Stomach (tissue), 9 donors: ENCODE results near the gene UPF3B. TPM values are rescaled to one million over a fixed set of nuclear protein-coding genes. Genes with fewer than 3 reads are reported as not detected.

ENCODE experiments used
- DNase-seq, 2 donors: peaks; one replicate each; pipeline versions ENCODE4 v3.0.0 to v3.0.0-alpha.2; 2013 to 2019
- H3K27ac ChIP-seq, 5 donors: fragments of 200-600 bp in 4 of 5; sonication (generic) in 4 of 5; one replicate each; pipeline ENCODE4 v1.5.1; 2013 to 2019; ENCODE audit warnings: mild to moderate bottlenecking in 1 of 5, moderate library complexity in 1 of 5
- H3K27me3 ChIP-seq, 3 donors: fragments of 200-600 bp; sonication (generic); one replicate each; pipeline ENCODE4 v1.5.1; 2017 to 2019; ENCODE audit warnings: mixed run types in 1 of 3
- H3K36me3 ChIP-seq, 4 donors: fragments of 200-600 bp; sonication (generic); 1 replicate in 3 of 4; 2 replicates in 1 of 4; pipeline ENCODE4 v1.5.1; 2016 to 2019
- H3K4me1 ChIP-seq, 4 donors: fragments of 200-600 bp; sonication (generic); one replicate each; pipeline ENCODE4 v1.5.1; 2016 to 2019
- H3K4me3 ChIP-seq, 4 donors: fragments of 200-600 bp; sonication (generic) in 3 of 4; one replicate each; pipeline ENCODE4 v1.5.1; 2016 to 2019; ENCODE audit warnings: mild to moderate bottlenecking in 1 of 4
- H3K9me3 ChIP-seq, 4 donors: fragments of 200-600 bp; sonication (generic); one replicate each; pipeline ENCODE4 v1.5.1; 2016 to 2019
- CTCF ChIP-seq, 7 experiments: fragments of 450-650 bp in 4 of 7; fragments of 200-600 bp in 3 of 7; sonication (generic) in 3 of 7; IDR thresholded peaks; one replicate each; pipeline ENCODE4 v1.5.1; 2016 to 2019; ENCODE audit warnings: antibody characterized with exemption in 7 of 7, control low read depth in 2 of 7, mild to moderate bottlenecking in 1 of 7
- EP300 ChIP-seq: sonication (generic); formaldehyde crosslinking; IDR thresholded peaks from one replicate; pipeline ENCODE4 v1.6.1; 2017; ENCODE audit warnings: antibody characterized with exemption
- POLR2A ChIP-seq, 4 donors: fragments of 450-650 bp; IDR thresholded peaks; one replicate each; pipeline ENCODE4 v1.6.1; 2016; ENCODE audit warnings: antibody characterized with exemption in 4 of 4, control low read depth in 2 of 4, mild to moderate bottlenecking in 1 of 4, moderate library complexity in 1 of 4
- POLR2AphosphoS5 ChIP-seq, 3 donors: sonication (generic); formaldehyde crosslinking; IDR thresholded peaks; one replicate each; pipeline ENCODE4 v1.6.1; 2016; ENCODE audit warnings: antibody characterized with exemption in 3 of 3
- WGBS, 5 donors: extraction: QIAGEN DNeasy Blood & Tissue Kit in 3 of 5; methylation state at CpG; one replicate each; pipeline versions ENCODE4 v1.1.5 to v1.1.7; 2013 to 2018; 5-methylcytosine and 5-hydroxymethylcytosine counted together
- intact Hi-C: fragments of 100-400 bp; cut with DNase I; formaldehyde crosslinking; loops from one replicate; pipeline ENCODE4 v1.15.1; 2023; ENCODE audit warnings: low total_unique reads
- polyA plus RNA-seq, 3 donors: library from polyadenylated mRNA; stranded (reverse); fragments of 200-250 nt; gene quantifications; one replicate each; pipeline ENCODE4 v1.2.3, GENCODE V29; 2013
- small RNA-seq, 4 donors: library from RNA; depleted of rRNA; stranded (forward); fragments of <200 nt; gene quantifications; one replicate each; pipeline ENCODE3, GENCODE V24; 2016
- total RNA-seq, 5 donors: library from RNA; depleted of rRNA; stranded (reverse); fragments of >200 nt; gene quantifications; one replicate each; pipeline versions ENCODE4 v1.1.0 to v1.2.3, GENCODE V29; 2014 to 2016
- donor health status: healthy with polysubstance abuse.
- donor health status: Bipolar disorder and iron deficiency.
- donor health status: healthy.

UPF3B gene
- total and polyA plus RNA-seq, 8 donors, result 1.2 to 25.1 (median 7.7) TPM

DNA sequence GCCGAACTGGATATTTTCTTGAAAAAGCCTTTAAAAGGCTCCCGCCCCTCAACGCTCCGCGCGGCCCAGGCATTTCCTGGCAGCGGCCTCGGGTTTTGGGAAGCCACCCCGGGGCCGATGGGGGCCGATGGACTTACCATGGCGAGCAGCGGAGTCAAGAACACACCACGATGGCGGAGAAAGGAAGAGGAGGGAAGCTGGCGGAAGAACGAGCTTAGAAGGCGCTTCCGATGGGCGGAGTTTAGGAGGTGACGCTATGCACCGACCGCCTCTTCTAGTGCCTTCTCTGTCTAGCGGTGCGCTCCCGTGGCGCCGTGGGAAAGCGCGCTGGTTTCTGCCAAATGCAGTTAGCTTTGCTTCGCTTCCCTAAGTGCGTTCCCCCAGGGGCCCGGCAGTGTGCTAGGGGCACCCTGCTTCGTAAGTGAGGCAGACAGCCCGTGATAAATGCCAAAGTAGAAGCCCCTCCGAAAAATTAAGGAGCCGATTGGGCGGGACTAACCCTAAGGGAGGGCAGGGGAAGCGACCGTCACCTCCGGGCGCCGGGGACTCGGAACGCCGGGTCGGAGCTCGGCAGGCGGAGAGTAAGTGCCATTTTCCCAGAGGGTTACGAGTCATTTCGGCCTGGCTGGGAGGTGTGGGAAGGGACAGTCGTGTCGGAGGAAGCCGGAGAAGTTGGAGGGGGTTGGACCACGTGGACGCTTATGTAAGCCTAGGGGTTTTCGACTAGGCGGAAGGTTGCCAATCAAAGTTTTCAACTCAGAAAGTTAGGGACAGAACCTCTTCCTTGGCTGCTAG lies 61.1 kb downstream of the UPF3B start, which contains the start of gene RPL39:
Gene RPL39 (minus strand): TSS at position 194 of the 795 bp plus-strand sequence. CDS start 54 bp downstream, at position 140.
- intact Hi-C loops, result no loop called here
- peaks cover 4 to 28% (median 25%) of the 10 kb centered on the region in 4 donors for H3K36me3 ChIP-seq
- peaks cover 4 to 46% (median 33%) of the 10 kb centered on the region in 4 donors for H3K4me1 ChIP-seq
- no peaks in the 10 kb centered on the region for H3K9me3 ChIP-seq
- no peaks in the 10 kb centered on the region for H3K27me3 ChIP-seq
- peak; percentile 82 to 95 for DNase-seq
- TF ChIP-seq POLR2AphosphoS5 (IDR thresholded peaks at IDR 0.05) (peak; percentile 7 to 88 (median 83)), CTCF (IDR thresholded peaks at IDR 0.05) (no peak)
- peak within 1 kb of the TSS; percentile 87 to 94 (median 90) for H3K27ac ChIP-seq
- peak within 1 kb of the TSS; percentile 53 to 66 (median 62) for H3K4me3 ChIP-seq
- WGBS, 5 donors, result 0 to 32% (median 8%) methylated on average over 16 to 58 of the region's 58 CpGs

DNA sequence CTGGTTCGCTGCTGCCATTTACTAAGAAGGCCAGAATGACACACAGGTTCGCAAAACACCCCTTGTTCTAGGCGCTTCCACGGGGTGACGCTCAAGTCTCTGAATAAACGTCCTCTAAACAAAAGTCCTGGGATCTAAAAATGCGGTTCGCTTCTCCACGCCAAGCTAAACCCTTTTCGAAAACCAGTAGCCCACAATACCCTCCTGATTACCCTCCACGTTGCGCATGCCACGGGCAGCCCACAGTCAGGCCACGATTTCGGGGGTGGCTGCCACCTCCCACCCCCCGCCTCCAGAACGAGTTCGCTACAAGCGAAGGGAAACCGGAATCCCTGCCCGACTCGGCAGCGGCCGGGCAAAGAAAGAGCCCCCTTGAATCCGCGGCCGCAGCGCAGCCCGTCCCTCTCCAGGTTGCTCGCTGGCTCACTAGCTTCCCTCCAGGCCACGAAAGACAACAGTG lies 61.8 kb downstream of the UPF3B start:
- 0 to 38% (median 12%) methylated on average over 17 to 31 of the region's 31 CpGs for WGBS, 5 donors
- no peaks in the 10 kb centered on the region for H3K9me3 ChIP-seq
- peak overlapping the region; percentile 87 to 94 (median 90) for H3K27ac ChIP-seq

GRCh38 chrX:119784747-119785446 lies 67.9 kb downstream of the UPF3B start:
- H3K9me3 ChIP-seq, result no peaks in the 10 kb centered on the region
- H3K4me3 ChIP-seq, result no peak overlapping the region
- H3K36me3 ChIP-seq, result peaks cover 12 to 81% (median 76%) of the 10 kb centered on the region in 4 donors
- H3K4me1 ChIP-seq, result peaks cover 4 to 44% (median 27%) of the 10 kb centered on the region in 4 donors
- 66 to 75% (median 74%) methylated on average over 4 to 14 of the region's 14 CpGs for WGBS, 5 donors
- TF ChIP-seq POLR2A (IDR thresholded peaks at IDR 0.05) (no peak), CTCF (IDR thresholded peaks at IDR 0.05) (peak in 3 of 7 experiments; percentile 25 to 38 (median 27)), POLR2AphosphoS5 (IDR thresholded peaks at IDR 0.05) (no peak)
- intact Hi-C loops, result no loop called here
- H3K27me3 ChIP-seq, result no peaks in the 10 kb centered on the region
- DNase-seq, result peak; percentile 32 to 44
- H3K27ac ChIP-seq, result no peak overlapping the region

More for the DNA sequence above, 61.8 kb downstream of the UPF3B start:
- Histone ChIP-seq H3K4me3 (peak overlapping the region; percentile 53 to 66 (median 62)), H3K4me1 (peaks cover 4 to 47% (median 33%) of the 10 kb centered on the region in 4 donors), H3K36me3 (peaks cover 4 to 34% (median 32%) of the 10 kb centered on the region in 4 donors), H3K27me3 (no peaks in the 10 kb centered on the region)
- DNase-seq, result peak in 1 of 2 donors; percentile 73
- no peak for TF ChIP-seq POLR2AphosphoS5 (IDR thresholded peaks at IDR 0.05)
- no peak for TF ChIP-seq EP300
- TF ChIP-seq CTCF (IDR thresholded peaks at IDR 0.05), result no peak
- no peak for TF ChIP-seq POLR2A (IDR thresholded peaks at IDR 0.05)
- intact Hi-C loops, result no loop called here

Small RNA genes lying within 50 kb of the gene (small RNA-seq; reads per million reads assigned to genes)
- gene SNORA69, result 0 reads per million in 4 donors

Other genes starting within 250 kb of the UPF3B start
- gene NKRF, start 246.5 kb downstream of the UPF3B start, total RNA-seq, result 1 to 10 TPM; 1.7 to 8.3 (median 7.1) TPM
- gene NKRF, start 246.5 kb downstream of the UPF3B start, polyA plus RNA-seq, result 1 to 10 TPM; 2.4 to 4.9 (median 2.4) TPM
- 10 to 100 TPM; 14.3 to 35.3 (median 23.3) TPM for gene SEPTIN6, start 159.8 kb downstream of the UPF3B start, total RNA-seq
- 1 to 10 TPM; 7.6 to 9.3 (median 8.2) TPM for gene SEPTIN6, start 159.8 kb downstream of the UPF3B start, polyA plus RNA-seq
- gene SOWAHD, start 94.4 kb downstream of the UPF3B start, total RNA-seq, result 10 to 100 TPM in 1 of 5 donors, not detected in 4; 33.6 TPM
- 1 to 10 TPM; 1.5 to 2.0 (median 1.6) TPM for gene SOWAHD, start 94.4 kb downstream of the UPF3B start, polyA plus RNA-seq
- 1,000 to 10,000 TPM in 2 of 5 donors, 100 to 1,000 TPM in 3; 117 to 3,049 (median 913) TPM for gene RPL39, start 61.3 kb downstream of the UPF3B start, total RNA-seq
- gene RPL39, start 61.3 kb downstream of the UPF3B start, polyA plus RNA-seq, result 1,000 to 10,000 TPM; 6,944 to 8,391 (median 7,935) TPM
- gene RNF113A, start 18.8 kb upstream of the UPF3B start, total RNA-seq, result 10 to 100 TPM in 3 of 5 donors, 1 to 10 TPM in 2; 9.5 to 42.0 (median 10.9) TPM
- 10 to 100 TPM; 14.4 to 26.4 (median 19.5) TPM for gene RNF113A, start 18.8 kb upstream of the UPF3B start, polyA plus RNA-seq
- 10 to 100 TPM; 46.2 to 72.1 (median 64.3) TPM for gene NDUFA1, start 18.9 kb upstream of the UPF3B start, total RNA-seq
- gene NDUFA1, start 18.9 kb upstream of the UPF3B start, polyA plus RNA-seq, result 100 to 1,000 TPM; 214 to 260 (median 220) TPM
- gene AKAP14, start 42.9 kb upstream of the UPF3B start, total RNA-seq, result not detected
- gene AKAP14, start 42.9 kb upstream of the UPF3B start, polyA plus RNA-seq, result not detected
- gene NKAP, start 90.8 kb upstream of the UPF3B start, total RNA-seq, result 1 to 10 TPM in 4 of 5 donors, under 1 TPM in 1; 0.58 to 7.5 (median 6.1) TPM
- gene NKAP, start 90.8 kb upstream of the UPF3B start, polyA plus RNA-seq, result 1 to 10 TPM; 3.7 to 6.7 (median 6.3) TPM
- not detected for gene RHOXF2B, start 224.7 kb upstream of the UPF3B start, total RNA-seq
- gene RHOXF2B, start 224.7 kb upstream of the UPF3B start, polyA plus RNA-seq, result not detected